GM19438 (cell line): ENCODE measurements around the gene ZFP62.
"Not testable (repeated sequence)": the region's sequence is repeated elsewhere in the genome, so short reads cannot be mapped to it uniquely, and the experiment has no call there.

Experiments used
- ATAC-seq: cut with Tn5 transposase; IDR thresholded peaks from one replicate; pipeline ENCODE4 v1.9.1; 2021; ENCODE audit warnings: low read depth; ENCODE audit not compliant: unreplicated experiment

The ZFP62 gene

DNA sequence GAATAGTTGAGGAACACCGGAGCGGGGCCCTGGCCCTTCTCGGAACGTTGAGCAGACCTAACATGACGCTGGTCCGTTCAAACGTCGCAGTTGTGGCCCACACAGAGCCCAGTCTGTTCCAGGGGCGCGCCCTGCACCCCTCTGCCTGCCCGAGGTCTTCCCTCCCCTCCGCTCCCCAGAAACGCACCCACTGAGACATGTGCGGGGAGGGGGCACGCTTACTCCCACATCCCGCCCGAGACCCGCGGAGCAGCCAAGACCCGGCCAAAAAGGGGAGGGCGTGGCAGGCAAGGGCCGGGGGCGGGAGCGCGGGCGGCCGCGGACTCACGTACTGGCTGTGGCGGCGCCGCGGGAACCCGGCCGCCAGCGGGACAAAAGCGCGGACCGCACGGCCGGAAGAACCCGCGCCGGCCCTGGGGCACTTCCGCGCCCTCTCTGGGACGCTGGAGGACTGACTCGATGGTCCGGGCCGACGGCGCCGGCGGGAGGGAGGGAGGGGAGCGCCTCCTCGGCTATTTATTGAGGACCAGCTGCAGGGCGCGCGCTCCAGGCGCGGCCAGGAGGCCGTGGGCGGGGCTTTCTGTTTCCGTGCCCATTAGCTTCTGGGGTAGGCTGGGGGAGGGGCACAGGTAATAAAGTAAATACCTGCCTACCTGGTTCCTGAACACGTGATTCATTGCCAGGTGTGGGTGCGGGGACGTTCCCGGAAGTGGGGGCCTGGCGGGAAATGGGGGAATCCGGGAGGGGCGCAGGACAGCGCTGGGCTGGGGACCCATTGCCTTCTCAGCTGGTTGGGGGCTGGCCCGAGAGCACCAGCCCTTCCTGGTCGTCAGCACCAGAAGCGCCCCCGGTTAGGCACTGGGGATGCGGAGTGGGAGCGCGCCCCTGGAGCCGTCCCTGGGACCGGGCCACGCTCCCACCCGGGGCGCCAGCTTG lies at the start of gene ZFP62:
ZFP62 (minus strand) TSS at position 390 of the 936 bp plus-strand sequence; CDS start at position 333, 57 bp downstream.
- ATAC-seq: peak; percentile 83

DNA sequence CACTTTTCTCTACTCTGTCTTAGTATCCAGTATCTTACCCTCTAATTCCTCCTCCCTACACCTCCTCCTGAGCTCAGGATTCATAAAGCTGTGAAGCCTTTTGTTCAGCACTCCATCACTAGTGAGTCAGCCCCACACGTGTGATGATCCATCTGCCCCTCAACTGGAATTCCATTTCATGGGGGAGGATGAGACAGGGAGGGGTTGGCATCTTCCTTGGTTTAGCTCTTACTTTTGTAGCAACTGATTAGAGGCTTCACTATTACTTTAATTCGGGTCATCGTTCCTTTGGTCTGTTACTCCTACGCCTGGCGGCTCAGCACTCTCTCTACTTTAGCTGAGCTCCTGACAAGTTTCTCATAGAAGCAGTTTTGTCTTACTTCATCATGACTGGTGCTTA lies 49.7 kb upstream of the ZFP62 start:
- no peak for ATAC-seq

DNA sequence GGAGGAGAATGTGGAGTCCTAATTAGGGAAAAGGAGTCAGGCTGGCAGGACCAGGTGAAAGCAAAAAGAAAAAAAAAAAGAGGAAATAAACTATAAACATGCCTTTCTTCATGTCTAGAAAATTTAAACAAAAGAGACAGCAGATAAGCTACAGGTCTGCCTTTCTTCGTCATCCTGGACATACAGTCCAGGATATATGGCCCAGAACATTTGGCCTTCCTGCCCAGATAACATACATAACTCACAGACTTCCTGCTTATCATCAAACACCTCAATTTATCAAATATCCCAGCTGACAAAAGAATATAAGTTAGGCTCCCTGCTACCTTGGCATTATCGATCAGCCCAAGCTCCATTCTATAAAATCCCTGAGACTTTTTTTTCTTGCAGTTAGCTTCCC lies 49.1 kb upstream of the ZFP62 start:
- no peak for ATAC-seq

DNA sequence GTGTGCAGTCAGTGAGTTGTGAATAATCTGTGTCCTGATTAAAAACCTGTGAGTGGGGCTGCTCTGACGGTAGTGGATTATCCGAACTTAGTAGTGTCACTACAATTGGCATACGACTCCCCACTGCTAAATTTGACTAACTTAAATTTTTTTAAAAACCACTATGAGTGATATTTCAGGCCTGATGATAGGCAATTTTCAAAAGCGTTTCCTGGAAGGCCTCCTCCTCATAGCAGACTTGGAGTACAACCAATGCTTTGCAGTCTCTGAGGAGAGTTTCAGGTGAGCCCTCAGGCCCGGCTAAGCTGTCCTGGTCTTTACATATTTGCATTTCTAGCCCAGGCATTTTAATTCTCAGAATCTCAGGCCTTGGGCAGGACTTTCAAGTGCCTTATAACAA lies 48.7 kb upstream of the ZFP62 start:
- no peak for ATAC-seq

DNA sequence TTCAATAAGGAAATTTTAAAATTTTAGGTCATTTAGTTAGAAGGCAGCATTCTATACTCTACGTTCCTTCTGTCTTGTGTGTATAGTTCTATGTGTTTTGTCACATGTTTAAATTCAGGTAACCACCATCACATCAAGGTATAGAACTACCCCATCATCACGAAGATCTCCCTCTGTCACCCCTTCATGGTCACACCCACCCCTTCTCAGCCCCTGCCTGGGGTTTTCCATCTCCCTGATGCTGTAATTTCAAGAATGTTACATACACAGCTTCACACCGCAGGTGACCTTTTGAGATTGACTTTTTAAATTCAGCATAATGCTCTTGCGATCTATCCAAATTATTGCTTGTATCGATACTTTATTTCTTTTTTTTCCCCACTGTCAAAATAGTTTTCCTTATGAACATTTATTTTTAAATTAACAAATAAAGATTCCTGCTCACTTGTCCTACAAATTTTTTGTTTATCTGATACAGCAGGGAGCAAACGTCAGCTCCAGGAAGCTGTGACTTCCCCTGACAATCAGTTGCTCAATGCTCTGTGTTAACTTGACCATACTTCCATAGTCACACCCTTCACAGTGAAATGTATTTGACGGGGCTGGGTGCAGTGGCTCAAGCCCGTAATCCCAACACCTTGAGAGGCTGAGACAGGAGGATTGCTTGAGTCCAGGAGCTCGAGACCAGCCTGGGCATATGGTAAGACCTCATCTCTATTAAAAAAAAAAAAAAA lies 48.1 kb upstream of the ZFP62 start:
- no peak for ATAC-seq

DNA sequence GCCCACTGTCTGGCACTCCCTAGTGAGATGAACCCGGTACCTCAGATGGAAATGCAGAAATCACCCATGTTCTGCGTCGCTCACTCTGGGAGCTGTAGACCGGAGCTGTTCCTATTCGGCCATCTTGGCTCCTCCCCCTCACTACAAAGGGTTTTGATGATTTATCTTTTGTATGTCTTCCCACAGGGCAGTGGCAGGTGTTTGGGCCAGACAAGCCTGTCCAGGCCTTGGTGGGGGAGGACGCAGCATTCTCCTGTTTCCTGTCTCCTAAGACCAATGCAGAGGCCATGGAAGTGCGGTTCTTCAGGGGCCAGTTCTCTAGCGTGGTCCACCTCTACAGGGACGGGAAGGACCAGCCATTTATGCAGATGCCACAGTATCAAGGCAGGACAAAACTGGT lies 47.3 kb upstream of the ZFP62 start:
- ATAC-seq: no peak

DNA sequence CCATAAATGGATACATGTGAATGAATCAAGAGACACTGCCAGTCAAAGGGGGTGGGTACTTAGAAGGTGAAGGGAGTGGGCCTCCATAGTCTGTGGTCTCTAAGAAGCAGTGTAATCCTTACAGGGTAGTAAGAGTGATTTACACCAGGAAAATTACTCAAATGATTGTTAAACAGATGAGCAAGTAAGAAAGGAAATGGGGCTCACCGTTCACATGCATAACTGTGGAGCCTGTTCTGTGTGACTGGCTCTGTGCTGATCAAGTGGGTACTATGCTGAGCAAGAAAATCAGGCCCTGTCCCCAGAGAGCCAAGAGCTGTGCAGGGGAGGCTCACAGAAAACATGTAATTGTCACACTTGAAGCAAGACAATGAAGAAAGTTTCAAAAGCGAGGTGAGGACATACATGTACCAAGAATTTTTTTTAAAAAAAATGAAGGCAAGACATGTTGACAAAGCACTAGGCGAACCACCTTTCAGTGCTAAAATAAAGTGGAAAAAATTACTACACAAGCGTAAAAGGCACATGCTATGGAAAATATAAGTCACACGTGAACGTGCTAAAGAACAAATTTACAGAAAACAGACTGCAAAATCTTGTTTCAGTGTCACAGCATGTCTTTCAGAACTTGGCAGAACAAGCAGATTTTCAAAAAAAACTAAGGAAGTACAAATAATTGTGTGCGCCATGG lies 40.4 kb upstream of the ZFP62 start:
- no peak for ATAC-seq

DNA sequence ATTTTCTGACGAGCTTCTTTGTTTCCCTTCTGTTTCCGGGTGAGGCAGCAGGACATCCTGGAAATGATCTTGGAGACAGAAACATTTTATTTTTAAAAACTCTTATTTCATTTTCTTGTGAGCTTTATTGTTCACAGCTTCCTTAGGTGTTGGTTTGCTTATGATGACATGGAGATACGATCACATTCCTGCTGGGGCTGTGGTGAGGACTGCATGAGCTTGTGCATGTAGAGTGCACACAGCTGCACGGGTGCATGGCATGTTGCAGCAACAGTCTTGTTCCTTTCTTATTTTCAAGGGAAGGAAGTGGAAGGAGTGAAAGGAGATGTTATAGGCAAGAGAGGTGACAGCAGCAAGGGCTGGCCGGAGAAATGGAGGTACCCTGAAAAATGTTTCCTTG lies 39.1 kb upstream of the ZFP62 start:
- no peak for ATAC-seq

DNA sequence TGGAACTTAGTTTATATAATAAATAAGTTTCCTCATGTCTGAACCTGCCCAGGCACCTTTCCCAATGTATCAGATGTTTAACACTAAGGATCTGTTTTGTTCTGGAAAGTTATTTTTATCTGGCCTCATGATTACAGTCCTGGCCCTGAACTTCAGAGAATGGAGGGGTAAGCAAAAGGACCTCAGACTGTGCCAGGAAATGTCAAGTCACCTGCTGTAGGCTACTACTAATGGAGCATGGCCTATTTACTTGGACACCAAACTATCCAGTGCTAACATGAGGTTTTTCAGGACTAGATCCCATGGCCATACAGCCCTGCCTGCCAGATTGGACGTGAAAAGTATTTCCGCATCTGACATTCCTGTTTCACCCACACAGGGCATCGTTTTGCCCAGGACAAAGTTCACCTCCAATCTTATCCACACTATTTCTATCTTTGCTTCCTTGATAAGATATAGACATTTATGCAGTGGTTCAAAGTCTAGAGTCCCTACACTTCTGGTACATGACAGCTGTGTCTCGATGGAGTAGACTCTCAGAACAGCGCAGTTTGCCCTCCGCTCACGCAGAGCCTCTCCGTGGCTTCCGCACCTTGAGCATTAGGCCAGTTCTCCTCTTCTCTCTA lies 37.7 kb upstream of the ZFP62 start, which contains the start of gene BTNL8:
BTNL8 (plus strand) TSS at position 539 of the 626 bp plus-strand sequence. CDS start 152 bp downstream, outside the sequence.
- no peak for ATAC-seq

DNA sequence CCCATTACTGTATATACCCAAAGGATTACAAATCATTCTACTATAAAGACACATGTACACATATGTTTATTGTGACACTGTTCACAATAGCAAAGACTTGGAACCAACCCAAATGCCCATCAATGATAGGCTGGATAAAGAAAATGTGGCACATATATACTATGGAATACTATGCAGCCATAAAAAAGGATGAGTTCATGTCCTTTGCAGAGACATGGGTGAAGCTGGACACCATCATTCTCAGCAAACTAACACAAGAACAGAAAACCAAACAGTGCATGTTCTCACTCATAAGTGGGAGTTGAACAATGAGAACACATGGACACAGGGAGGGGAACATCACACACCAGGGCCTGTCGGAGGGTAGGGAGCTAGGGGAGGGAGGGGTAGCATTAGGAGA lies 34.3 kb upstream of the ZFP62 start:
- not testable (repeated sequence) for ATAC-seq

DNA sequence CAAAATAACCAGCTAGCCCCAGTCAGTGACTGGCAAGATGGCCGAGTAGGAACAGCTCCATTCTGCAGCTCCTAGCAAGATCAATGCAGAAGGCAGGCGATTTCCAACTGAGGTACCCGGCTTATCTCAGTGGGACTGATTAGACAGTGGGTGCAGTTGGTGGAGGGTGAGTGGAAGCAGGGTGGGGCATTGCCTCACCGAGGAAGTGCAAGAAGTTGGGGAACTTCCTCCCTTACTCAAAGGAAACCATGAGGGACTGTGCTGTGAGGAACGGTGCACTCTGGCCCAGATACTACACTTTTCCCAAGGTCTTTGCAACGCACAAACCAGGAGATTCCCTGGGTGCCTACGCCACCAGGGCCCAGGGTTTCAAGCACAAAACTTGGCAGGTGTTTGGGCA lies 28.3 kb upstream of the ZFP62 start:
- ATAC-seq: no peak

DNA sequence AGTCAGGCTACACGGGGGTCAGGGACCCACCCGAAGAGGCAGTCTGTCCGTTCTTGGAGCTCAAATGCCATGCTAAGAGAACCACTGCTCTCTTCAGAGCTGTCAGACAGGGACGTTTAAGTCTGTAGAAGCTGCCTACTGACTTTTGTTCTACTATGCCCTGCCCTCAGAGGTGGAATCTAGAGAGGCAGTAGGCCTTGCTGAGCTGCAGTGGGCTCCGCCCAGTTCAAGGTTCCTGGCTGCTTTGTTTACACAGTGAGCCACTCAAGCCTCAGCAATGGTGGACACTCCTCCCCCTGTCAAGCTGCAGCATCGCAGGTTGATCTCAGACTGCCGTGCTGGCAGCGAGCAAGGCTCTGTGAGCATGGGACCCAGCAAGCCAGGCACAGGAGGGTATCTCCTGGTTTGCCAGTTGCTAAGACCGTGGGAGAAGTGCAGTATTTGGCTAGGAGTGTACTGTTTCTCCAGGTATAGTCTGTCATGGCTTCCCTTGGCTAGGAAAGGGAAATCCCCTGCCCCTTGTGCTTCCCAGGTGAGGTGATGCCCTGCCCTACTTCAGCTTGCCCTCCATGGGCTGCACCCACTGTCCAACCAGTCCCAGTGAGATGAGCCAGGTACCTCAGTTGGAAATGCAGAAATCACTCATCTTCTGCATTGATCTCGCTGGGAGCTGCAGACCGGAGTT lies 24.9 kb upstream of the ZFP62 start:
- not testable (repeated sequence) for ATAC-seq

DNA sequence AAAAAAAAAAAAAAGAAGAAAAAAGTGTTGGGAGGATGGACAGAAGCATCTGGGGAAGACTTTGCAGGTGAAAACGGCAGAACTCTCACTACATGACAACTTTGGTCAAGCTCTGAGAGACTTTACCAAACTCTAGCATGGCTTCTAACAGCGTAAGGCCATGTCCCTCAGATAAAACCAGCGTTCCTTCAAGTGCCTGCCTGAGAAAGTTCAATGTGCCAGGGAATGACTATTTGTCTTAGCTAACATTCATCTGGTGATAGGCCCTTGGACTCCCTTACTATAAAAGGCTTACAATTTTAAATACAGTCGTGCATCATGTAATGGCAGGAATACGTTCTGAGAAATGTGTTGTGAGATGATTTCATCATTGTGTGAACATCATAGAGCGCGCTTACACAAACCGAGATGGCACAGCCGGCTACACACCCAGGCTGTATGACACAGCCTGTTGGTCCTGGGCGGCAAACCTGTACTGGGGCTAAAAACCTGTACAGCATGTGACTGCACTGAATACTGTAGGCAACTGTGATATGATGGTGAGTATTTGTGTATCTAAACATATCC lies 14.9 kb upstream of the ZFP62 start:
- no peak for ATAC-seq

DNA sequence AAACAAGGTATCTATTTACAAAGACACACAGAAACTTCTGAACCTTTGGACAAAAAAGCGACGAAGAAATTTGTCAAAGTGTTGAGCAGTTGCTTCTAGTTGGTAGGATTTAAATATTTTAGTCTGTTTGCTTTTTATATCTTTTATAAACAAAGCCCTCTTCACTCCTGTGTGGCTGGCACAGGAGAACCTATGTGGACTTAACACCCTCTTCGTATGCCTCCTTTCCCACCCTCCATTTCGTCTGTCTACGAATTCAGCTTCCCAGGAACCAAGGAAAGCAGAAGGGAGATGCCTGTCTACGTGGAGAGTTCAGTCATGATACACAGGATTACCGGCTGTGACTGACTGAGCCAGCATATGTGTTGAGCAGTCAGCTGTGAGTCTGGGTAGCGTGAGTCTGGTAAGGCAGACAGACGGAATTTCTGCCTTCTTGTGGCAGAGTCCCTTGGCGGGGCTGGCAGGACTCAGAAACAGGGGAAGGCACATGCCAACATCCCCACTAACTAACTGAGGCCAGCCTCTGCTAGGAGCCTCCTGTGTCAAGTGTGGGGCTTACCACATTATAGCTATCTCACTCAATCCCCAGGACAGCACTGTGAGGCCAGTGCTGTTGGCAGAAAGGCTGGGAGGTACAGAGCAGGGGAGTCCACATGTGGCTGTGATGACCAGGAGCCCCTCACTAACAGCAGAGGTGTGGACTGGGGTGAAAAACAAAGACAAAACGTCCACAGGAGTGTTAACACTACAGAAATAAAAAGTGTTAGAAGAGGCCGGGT lies 13.9 kb upstream of the ZFP62 start:
- ATAC-seq: no peak

DNA sequence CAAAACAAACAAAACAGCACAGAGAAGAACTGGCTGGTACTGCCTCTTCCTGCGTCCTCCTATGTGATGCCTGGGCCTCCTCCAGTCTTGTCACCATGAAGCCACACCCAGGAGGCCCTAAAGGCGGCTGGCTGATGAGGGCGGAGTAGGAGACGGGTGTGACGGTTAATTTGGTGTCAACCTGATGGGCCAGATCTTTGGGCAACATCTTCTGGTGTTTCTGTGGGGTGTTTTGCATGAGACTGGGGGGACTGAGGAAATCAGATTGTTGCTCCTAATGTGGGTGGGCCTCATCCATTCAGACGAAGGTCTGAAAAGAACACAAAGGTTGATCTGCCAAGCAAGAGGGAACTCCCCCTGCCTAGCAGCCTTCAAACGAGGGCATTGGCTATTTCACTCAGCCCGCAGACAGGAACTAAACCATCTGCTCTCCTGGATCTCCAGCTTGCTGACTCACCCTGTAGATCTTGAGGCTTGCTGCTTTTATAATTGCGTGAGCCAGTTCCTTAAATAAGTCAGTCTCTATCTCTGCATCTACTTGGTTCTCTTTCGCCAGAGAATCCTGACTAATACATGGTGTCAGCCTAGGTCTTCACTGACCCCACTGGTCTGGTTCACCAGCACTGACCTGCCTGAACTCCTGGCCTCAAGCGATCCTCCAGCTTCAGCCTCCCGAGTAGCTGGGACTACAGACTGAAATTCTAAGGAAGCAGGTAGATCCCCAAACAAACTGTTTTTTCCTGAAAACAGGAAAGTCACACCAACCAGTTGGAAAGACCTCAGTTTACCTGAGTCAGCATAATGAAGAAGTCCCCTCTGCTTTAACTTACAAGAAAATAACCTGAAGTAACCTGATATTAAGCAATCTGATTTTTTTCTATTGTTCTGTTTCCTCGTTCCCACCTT lies 12.8 kb upstream of the ZFP62 start:
- ATAC-seq: no peak

DNA sequence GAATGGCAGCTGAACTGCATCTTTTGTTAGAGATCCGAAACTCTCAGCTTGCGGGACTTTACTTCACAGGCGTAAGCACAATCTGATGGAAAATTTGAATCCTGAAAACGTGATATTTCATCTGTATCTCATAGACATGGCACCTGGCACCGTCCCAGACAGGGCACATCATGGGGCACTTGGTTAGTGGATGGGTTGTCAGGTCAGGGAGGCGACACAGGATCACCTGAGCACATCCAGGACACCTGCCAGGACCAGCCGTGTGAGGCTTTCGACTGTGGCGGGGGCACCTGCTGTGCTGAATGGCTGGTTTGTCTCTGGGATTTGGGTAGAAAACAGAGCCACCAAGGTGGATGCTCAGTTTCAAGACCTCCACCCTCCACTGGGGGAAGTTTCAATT lies 11.3 kb upstream of the ZFP62 start:
- no peak for ATAC-seq

DNA sequence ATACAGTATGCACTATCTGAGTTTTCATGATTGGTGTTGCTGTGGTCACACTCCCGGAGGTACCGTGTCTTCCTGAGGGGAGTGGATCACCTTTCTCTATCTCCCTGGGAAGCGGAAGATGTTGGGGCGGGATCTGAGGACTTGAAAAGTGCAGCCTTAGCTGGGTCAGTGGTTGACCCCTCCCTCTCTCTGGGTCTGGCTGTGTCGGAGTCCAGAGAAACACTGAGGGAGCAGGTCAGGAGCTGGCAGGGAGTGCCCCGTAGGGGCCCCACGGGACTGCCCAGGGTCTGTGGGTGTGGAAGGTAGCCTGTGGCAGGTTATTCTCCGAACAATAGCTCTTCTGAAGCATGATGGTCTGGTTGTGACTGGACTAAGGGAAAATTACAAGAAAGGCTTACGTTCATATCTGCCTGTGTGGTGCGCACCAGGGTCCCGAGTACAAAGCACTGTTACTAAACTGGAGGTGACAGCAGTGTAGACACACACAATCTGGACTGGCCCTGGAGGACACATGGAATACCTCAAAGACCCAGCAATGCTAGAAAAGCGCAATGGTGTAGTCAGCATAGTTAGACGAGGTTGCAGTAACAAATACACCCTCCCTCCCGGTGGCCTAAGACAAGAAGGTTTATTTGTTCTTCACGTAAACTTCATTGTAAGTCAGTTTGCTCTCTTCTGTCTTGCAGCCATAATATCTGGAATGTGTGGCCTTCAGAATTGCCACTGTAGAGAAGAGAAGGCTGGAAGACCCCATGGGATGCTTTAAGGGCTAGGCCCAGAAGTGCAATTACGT lies 9.4 kb upstream of the ZFP62 start:
- ATAC-seq: no peak
